ENCODE measurements around the gene ZFYVE28. TPM values are rescaled to one million over a fixed set of nuclear protein-coding genes. Genes with fewer than 3 reads are reported as not detected.
A peak's percentile ranks its signal among the peaks of the same experiment; 100 is the strongest.

ZFYVE28 gene
- total and polyA plus RNA-seq, 8 donors = 2.2 to 12.4 (median 3.9) TPM

DNA sequence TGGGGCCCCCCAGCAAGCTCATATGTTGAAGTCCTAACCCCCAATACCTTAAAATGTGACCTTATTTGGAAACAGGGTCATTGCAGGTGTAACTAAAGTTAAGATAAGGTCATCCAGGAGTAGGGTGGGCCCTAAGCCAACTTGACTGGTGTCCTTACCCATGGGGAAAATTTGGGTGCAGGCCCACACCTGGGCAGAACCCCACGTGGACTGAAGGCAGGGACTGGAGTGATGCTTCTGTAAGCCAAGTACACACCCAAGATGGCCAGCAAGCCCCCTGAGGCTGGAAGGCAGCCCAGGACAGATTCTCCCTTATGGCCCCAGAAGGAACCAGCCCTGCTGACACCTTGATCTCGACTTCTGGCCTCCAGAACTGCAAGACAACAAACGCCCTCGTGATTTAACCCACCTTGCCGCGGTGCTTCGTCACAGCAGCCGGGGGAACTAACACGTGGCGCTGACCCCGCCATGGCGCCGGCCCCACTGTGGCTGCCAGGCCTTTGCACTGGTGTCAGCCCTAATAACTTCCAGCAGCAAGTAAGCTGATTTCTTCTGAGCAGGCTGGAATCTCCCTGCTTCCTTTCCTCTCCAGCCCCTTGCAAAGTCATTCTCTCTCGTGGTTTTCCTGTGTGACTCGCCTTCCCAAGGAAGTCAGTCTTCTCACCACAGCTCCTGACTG is 133.4 kb downstream of the ZFYVE28 start:
- Histone ChIP-seq H3K4me3 (no peak overlapping the region), H3K27me3 (no peaks in the 10 kb centered on the region), H3K27ac (no peak overlapping the region), H3K9me3 (no peaks in the 10 kb centered on the region), H3K4me1 (peaks cover 0 to 4% of the 10 kb centered on the region in 2 donors), H3K36me3 (peaks cover 0 to 3% of the 10 kb centered on the region in 2 donors)
- ATAC-seq = no peak
- peak in 2 of 4 donors; percentile 25 to 36 for DNase-seq
- TF ChIP-seq, protein P1, sequence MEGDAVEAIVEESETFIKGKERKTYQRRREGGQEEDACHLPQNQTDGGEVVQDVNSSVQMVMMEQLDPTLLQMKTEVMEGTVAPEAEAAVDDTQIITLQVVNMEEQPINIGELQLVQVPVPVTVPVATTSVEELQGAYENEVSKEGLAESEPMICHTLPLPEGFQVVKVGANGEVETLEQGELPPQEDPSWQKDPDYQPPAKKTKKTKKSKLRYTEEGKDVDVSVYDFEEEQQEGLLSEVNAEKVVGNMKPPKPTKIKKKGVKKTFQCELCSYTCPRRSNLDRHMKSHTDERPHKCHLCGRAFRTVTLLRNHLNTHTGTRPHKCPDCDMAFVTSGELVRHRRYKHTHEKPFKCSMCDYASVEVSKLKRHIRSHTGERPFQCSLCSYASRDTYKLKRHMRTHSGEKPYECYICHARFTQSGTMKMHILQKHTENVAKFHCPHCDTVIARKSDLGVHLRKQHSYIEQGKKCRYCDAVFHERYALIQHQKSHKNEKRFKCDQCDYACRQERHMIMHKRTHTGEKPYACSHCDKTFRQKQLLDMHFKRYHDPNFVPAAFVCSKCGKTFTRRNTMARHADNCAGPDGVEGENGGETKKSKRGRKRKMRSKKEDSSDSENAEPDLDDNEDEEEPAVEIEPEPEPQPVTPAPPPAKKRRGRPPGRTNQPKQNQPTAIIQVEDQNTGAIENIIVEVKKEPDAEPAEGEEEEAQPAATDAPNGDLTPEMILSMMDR (IDR thresholded peaks at IDR 0.05) = no peak
- intact Hi-C loops (cut with DNase I) = no loop called here

DNA sequence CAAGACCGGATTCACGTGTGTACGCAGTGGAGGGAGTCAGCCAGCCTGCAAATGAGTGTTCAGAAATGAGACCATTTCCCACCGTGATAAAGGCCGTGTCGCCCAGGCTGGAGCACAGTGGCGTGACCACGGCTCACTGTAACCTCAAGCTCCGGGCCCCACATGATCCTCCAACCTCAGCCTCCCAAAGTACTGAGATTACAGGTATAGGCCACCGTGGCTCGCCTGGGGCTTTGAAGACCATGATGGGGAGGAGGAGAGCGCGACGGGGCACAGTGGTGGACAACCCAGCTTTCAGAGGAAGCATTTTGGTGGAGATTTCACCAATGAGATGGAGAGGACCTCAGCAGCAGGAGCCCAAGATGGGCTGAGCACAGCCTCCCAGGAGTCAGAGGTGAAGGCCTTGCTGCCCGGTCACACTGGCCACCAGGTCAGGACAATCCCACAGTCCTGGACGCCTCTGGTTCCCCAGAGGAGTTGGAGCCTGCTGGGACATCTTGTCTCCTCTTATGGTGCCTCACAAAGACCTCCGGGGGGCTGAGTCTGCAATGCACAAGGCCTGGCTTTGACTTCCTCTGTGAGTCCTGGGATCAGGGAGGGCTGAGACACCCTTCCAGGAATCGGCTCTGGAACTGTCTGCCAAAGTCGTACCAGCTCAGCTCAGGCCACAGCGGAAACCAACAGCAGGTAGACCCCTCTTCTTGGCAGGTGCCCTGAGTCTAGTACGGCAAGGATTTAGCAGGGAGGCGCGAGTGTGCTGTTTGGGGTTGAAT is 134.1 kb downstream of the ZFYVE28 start:
- Histone ChIP-seq H3K4me3 (no peak overlapping the region), H3K27ac (no peak overlapping the region), H3K9me3 (no peaks in the 10 kb centered on the region), H3K4me1 (peaks cover 0 to 4% of the 10 kb centered on the region in 2 donors), H3K36me3 (no peaks in the 10 kb centered on the region), H3K27me3 (no peaks in the 10 kb centered on the region)
- DNase-seq = peak in 2 of 4 donors; percentile 18 to 54
- intact Hi-C loops (cut with DNase I) = no loop called here
- TF ChIP-seq, protein P1 (IDR thresholded peaks at IDR 0.05) = no peak
- no peak for ATAC-seq

DNA sequence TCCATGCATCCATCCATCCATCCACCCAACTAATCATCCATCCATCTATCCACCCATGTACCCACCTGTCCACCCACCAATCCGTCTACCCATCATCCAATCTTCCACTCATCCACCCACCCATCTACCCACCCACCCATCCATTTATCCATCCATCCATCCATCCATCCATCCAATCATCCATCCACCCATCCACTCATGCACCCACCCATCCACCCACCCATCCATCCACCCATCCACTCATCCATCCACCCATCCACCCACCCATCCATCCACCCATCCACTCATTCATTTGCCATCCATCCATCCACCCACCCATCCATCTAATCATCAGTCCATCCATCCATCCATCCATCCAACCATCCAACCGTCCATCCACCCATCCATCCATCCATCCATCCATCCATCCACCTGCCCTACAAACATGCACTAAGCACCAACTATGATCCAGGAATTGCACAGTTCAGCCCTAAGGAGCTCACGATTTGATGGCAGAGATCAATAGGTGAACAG is 135.2 kb downstream of the ZFYVE28 start:
- Histone ChIP-seq H3K27me3 (no peaks in the 10 kb centered on the region), H3K9me3 (no peaks in the 10 kb centered on the region), H3K4me3 (no peak overlapping the region), H3K27ac (no peak overlapping the region), H3K4me1 (peaks cover 0 to 4% of the 10 kb centered on the region in 2 donors), H3K36me3 (no peaks in the 10 kb centered on the region)
- TF ChIP-seq, protein P1 (IDR thresholded peaks at IDR 0.05) = no peak
- intact Hi-C loops (cut with DNase I) = no loop called here
- ATAC-seq = no peak
- DNase-seq = no peak

DNA sequence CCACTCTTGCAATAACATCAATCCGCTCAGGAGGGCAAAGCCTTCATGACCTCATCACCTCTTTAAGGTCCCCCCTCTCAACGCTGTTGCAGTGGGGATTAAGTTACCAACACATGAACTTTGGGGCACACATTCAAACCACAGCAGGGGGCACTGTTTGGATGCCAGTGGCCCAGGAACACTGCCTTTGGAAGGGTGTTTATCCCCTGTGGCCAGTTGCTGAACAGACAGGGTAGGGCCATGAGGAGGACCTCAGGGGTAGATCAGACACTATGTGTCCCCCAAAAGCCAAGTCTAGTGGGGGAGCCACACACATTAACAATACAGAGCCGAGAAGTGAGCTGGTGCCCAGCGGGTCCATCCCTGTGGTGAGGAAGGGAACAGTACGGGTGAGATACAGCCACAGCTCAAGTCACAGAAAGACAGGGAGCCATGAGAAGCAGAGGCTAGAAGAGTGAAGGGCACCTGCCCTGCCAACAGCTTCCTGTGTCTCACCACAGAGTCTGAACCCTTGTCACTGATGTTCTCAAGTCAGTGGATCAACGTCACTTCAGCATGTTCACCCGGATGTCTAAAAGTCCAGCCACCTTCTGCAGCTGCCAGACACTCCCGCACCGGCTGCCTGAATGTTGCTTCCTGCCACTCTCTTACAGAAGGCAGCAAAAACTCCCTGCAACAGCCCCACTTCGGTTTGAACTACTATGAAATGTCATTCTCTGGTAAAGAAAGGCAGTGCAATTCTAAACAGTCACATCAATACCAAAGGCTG is 136.7 kb downstream of the ZFYVE28 start:
- H3K27ac ChIP-seq = peak overlapping the region in 1 of 2 donors; percentile 30
- H3K4me1 ChIP-seq = peaks cover 0 to 4% of the 10 kb centered on the region in 2 donors
- no peaks in the 10 kb centered on the region for H3K9me3 ChIP-seq
- ATAC-seq = peak; percentile 34
- H3K4me3 ChIP-seq = no peak overlapping the region
- no peaks in the 10 kb centered on the region for H3K27me3 ChIP-seq
- intact Hi-C loops (cut with DNase I) = no loop called here
- peak in 1 of 4 donors; percentile 44 for DNase-seq
- no peaks in the 10 kb centered on the region for H3K36me3 ChIP-seq
- TF ChIP-seq, protein P1 (IDR thresholded peaks at IDR 0.05) = no peak
